PC-3 (cell line): ENCODE data around the gene IL1R2.

ENCODE experiments used
- EZH2 ChIP-seq: fragments of 300-600 bp; sonication (generic); IDR thresholded peaks from one replicate; pipeline ENCODE4 v1.6.1; 2017; ENCODE audit warnings: antibody characterized with exemption, mild to moderate bottlenecking, low read length; ENCODE audit not compliant: unreplicated experiment
- EZH2phosphoT487 ChIP-seq: fragments of 300-600 bp; sonication (generic); IDR thresholded peaks from 2 replicates; pipeline ENCODE4 v1.6.1; 2018; ENCODE audit warnings: mild to moderate bottlenecking, antibody characterized with exemption, low read length, borderline replicate concordance
- TF ChIP-seq, protein P1 (sequence below): fragments of 300-600 bp; sonication (generic); conservative IDR thresholded peaks from 2 replicates; pipeline ENCODE4 v1.5.1; 2017; ENCODE audit warnings: antibody characterized with exemption, low read depth, mild to moderate bottlenecking, low read length

DNA sequence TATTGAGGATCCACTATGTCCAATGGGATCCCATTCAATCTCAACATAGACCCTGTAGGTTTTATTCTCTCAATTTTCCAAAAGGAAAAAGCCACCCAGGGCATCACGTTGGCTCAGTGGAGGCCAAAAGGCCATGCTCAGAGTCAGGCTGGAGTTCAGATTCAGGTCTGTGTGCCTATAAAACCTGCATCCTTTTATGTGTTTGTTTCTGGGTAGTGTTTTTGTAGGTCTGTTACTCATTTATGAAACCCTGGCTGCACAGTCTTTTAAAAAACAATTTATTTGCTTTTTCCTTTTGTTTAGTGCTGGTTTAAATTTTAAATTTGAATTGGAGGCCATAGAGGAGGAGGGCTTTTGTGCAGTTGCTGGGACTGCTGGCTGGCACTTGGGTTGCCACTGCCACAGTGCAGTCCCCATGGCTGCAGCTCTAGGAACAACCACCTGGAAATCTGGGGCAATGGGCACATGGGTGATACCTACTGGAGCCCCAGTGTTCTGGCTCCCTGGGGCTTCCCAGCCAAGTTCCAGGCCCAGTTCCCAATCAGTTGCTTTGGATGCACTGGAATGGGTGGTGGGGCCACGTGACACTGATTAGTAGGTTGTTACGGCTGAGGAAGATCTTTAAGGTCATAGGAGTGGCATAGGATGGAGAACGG, 31.3 kb downstream of the IL1R2 start:
- TF ChIP-seq, protein P1, sequence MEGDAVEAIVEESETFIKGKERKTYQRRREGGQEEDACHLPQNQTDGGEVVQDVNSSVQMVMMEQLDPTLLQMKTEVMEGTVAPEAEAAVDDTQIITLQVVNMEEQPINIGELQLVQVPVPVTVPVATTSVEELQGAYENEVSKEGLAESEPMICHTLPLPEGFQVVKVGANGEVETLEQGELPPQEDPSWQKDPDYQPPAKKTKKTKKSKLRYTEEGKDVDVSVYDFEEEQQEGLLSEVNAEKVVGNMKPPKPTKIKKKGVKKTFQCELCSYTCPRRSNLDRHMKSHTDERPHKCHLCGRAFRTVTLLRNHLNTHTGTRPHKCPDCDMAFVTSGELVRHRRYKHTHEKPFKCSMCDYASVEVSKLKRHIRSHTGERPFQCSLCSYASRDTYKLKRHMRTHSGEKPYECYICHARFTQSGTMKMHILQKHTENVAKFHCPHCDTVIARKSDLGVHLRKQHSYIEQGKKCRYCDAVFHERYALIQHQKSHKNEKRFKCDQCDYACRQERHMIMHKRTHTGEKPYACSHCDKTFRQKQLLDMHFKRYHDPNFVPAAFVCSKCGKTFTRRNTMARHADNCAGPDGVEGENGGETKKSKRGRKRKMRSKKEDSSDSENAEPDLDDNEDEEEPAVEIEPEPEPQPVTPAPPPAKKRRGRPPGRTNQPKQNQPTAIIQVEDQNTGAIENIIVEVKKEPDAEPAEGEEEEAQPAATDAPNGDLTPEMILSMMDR, result no peak
- TF ChIP-seq EZH2, result no peak
- no peak for TF ChIP-seq EZH2phosphoT487
